ENCODE results near the gene SH3RF3. TPM values are rescaled to one million over a fixed set of nuclear protein-coding genes. Genes with fewer than 3 reads are reported as not detected.

SH3RF3 gene
- total RNA-seq, 1 donor from 2014 or later: 0.28 TPM

DNA sequence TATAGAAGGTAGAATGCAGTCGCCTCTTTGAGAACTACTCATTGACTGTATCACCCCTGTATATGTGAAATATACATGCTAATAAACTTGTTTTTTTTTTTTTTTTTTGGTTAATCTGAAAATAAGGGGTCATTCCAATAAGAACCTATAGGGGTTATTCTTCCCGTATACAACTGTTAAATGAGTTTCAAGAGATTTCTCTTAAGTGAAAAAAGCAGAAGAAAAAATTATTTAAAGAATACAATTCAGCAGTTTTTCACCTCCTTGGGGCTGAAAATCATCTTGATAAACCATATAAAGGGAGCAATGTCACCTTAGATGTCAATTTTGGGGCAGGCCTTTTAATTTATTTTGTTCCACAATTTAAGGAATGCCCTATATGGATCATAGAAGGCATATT is 418.3 kb downstream of the SH3RF3 start:
- H3K36me3 ChIP-seq: no peaks in the 10 kb centered on the region
- H3K27me3 ChIP-seq: no peaks in the 10 kb centered on the region
- no peaks in the 10 kb centered on the region for H3K9me3 ChIP-seq (ENCODE audit: low read depth)
- Mint-ChIP-seq H3K27me3 (ENCODE audit: insufficient read depth, low read depth) (no peaks in the 10 kb centered on the region), H3K4me1 (peaks cover 9% of the 10 kb centered on the region), H3K9me3 (peaks cover 5% of the 10 kb centered on the region), H3K36me3 (peaks cover 19% of the 10 kb centered on the region), H3K4me3 (no peak overlapping the region), H3K27ac (no peak overlapping the region)
- H3K27ac ChIP-seq: no peak overlapping the region
- no peaks in the 10 kb centered on the region for H4K20me1 ChIP-seq (ENCODE audit: low read depth)
- DNase-seq (ENCODE audit: low spot score): no peak
- H3K4me1 ChIP-seq: no peaks in the 10 kb centered on the region
- H3K4me2 ChIP-seq: no peak overlapping the region
- no peak overlapping the region for H3K9ac ChIP-seq
- peaks cover 10% of the 10 kb centered on the region for H3F3A ChIP-seq (ENCODE audit: low read depth)
- no peak overlapping the region for H2AFZ ChIP-seq (replicated peaks)
- H3K4me3 ChIP-seq: no peak overlapping the region
- no peaks in the 10 kb centered on the region for H3K79me2 ChIP-seq (ENCODE audit: low read depth)
- TF ChIP-seq, protein P1, sequence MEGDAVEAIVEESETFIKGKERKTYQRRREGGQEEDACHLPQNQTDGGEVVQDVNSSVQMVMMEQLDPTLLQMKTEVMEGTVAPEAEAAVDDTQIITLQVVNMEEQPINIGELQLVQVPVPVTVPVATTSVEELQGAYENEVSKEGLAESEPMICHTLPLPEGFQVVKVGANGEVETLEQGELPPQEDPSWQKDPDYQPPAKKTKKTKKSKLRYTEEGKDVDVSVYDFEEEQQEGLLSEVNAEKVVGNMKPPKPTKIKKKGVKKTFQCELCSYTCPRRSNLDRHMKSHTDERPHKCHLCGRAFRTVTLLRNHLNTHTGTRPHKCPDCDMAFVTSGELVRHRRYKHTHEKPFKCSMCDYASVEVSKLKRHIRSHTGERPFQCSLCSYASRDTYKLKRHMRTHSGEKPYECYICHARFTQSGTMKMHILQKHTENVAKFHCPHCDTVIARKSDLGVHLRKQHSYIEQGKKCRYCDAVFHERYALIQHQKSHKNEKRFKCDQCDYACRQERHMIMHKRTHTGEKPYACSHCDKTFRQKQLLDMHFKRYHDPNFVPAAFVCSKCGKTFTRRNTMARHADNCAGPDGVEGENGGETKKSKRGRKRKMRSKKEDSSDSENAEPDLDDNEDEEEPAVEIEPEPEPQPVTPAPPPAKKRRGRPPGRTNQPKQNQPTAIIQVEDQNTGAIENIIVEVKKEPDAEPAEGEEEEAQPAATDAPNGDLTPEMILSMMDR (IDR thresholded peaks at IDR 0.05): no peak
- TF ChIP-seq EZH2 (IDR thresholded peaks at IDR 0.05): no peak
- no peak for TF ChIP-seq EZH2phosphoT487 (IDR thresholded peaks at IDR 0.05)

DNA sequence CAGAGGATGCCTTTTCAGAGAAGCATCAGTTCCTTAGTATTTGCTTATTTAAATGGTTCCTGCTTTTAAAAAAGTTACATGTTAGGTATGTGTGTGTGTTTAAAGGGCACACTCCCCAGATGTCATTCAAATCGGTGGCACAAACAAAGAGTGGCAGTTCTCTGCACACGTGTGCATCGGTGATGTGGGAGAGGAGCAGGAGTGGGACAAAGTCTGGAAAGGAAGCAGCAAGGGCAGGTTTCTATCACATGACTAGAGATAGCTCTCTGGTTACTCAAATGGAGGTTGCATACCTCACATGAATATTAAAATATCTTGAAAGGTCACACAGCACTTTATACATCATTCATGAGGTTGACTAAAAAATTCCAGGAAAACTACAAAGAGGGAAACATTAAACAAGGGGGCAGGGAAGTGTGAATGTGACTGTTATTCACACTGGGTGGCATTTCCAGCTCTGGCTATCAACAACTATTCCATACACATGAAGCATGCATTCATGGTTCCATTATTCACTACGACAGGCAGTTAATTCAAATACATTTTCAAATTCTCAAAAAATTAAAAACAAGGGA is 420.1 kb downstream of the SH3RF3 start:
- Histone ChIP-seq H4K20me1 (ENCODE audit: low read depth) (no peaks in the 10 kb centered on the region), H3K27me3 (no peaks in the 10 kb centered on the region), H3K9me3 (ENCODE audit: low read depth) (no peaks in the 10 kb centered on the region), H2AFZ (replicated peaks) (no peak overlapping the region), H3K4me2 (no peak overlapping the region), H3K9ac (no peak overlapping the region), H3K27ac (no peak overlapping the region), H3K79me2 (ENCODE audit: low read depth) (no peaks in the 10 kb centered on the region), H3F3A (ENCODE audit: low read depth) (peaks cover 10% of the 10 kb centered on the region), H3K4me3 (no peak overlapping the region), H3K4me1 (no peaks in the 10 kb centered on the region), H3K36me3 (peaks cover 7% of the 10 kb centered on the region)
- TF ChIP-seq EZH2phosphoT487 (IDR thresholded peaks at IDR 0.05): no peak
- no peak for TF ChIP-seq EZH2 (IDR thresholded peaks at IDR 0.05)
- TF ChIP-seq, protein P1 (IDR thresholded peaks at IDR 0.05): no peak
- Mint-ChIP-seq H3K4me3 (no peak overlapping the region), H3K9me3 (peaks cover 13% of the 10 kb centered on the region), H3K27ac (no peak overlapping the region), H3K36me3 (peaks cover 29% of the 10 kb centered on the region), H3K4me1 (peaks cover 9% of the 10 kb centered on the region), H3K27me3 (ENCODE audit: insufficient read depth, low read depth) (no peaks in the 10 kb centered on the region)
- DNase-seq (ENCODE audit: low spot score): no peak

Small RNA genes within 50 kb of the gene (microRNA-seq; reads per million reads assigned to microRNA genes)
- not detected for gene MIR4265
- gene MIR4266: not detected

Small RNA genes within 50 kb of the gene (small RNA-seq; reads per million reads assigned to genes)
- gene MIR4265 (not detected), gene MIR4266 (not detected), gene RF00017 (not detected), gene SNRPGP9 (not detected)

Other genes with a start within 250 kb of the SH3RF3 start
- gene EDAR, start 140.0 kb upstream of the SH3RF3 start, total RNA-seq (ENCODE audit: low replicate concordance): not detected in 2 replicates